DND-41 (cell line): ENCODE measurements around the gene SERPINB8.

Experiments
- EZH2 ChIP-seq: IDR thresholded peaks from 3 replicates; pipeline ENCODE4 v1.6.1; 2012; ENCODE audit warnings: borderline replicate concordance, low read depth, mild to moderate bottlenecking, moderate library complexity, low read length, inconsistent platforms; ENCODE audit not compliant: severe bottlenecking
- TF ChIP-seq, protein P1 (sequence below): IDR thresholded peaks from 2 replicates; pipeline ENCODE4 v1.5.1; 2012; ENCODE audit warnings: borderline replicate concordance, low read length, moderate library complexity, mild to moderate bottlenecking; ENCODE audit not compliant: poor library complexity, severe bottlenecking; ENCODE audit errors: extremely low read depth

GRCh38 chr18:63975628-63976027 lies 5.7 kb downstream of the SERPINB8 start:
- TF ChIP-seq, protein P1, sequence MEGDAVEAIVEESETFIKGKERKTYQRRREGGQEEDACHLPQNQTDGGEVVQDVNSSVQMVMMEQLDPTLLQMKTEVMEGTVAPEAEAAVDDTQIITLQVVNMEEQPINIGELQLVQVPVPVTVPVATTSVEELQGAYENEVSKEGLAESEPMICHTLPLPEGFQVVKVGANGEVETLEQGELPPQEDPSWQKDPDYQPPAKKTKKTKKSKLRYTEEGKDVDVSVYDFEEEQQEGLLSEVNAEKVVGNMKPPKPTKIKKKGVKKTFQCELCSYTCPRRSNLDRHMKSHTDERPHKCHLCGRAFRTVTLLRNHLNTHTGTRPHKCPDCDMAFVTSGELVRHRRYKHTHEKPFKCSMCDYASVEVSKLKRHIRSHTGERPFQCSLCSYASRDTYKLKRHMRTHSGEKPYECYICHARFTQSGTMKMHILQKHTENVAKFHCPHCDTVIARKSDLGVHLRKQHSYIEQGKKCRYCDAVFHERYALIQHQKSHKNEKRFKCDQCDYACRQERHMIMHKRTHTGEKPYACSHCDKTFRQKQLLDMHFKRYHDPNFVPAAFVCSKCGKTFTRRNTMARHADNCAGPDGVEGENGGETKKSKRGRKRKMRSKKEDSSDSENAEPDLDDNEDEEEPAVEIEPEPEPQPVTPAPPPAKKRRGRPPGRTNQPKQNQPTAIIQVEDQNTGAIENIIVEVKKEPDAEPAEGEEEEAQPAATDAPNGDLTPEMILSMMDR = no peak
- no peak for TF ChIP-seq EZH2
